Smooth muscle cell of trachea (primary cell): Measurements from ENCODE around the gene CCR7. TPM values are rescaled to one million over a fixed set of nuclear protein-coding genes. Genes with fewer than 3 reads are reported as not detected.

Experiments used
- total RNA-seq: library from RNA; depleted of rRNA; stranded (reverse); fragments of >200 nt; gene quantifications from 2 replicates; pipeline ENCODE4 v1.2.1, GENCODE V29; 2014

The CCR7 gene
- not detected in 2 replicates for total RNA-seq

GRCh38 chr17:40564883-40565768 is at the start of gene CCR7:
CCR7 (minus strand) TSS chr17:40565472; CDS start chr17:40565409, 63 bp downstream.

Other genes starting within 250 kb of the CCR7 start
- gene GJD3, start 200.7 kb downstream of the CCR7 start, total RNA-seq, result 3.8 and 16.2 TPM in 2 replicates
- gene TOP2A, start 147.6 kb downstream of the CCR7 start, total RNA-seq, result 6.5 and 149 TPM in 2 replicates
- 443 and 722 TPM in 2 replicates for gene IGFBP4, start 122.0 kb downstream of the CCR7 start, total RNA-seq
- under 0.01 TPM in 1 of 2 replicates, not detected in the other for gene TNS4, start 63.8 kb downstream of the CCR7 start, total RNA-seq
- gene SMARCE1, start 82.3 kb upstream of the CCR7 start, total RNA-seq, result 82.4 and 89.9 TPM in 2 replicates
- gene KRT222, start 99.7 kb upstream of the CCR7 start, total RNA-seq, result not detected in 2 replicates
- gene KRT24, start 138.3 kb upstream of the CCR7 start, total RNA-seq, result not detected in 2 replicates
- gene KRT25, start 189.9 kb upstream of the CCR7 start, total RNA-seq, result not detected in 2 replicates
- not detected in 2 replicates for gene KRT26, start 206.7 kb upstream of the CCR7 start, total RNA-seq
- not detected in 2 replicates for gene KRT27, start 217.1 kb upstream of the CCR7 start, total RNA-seq
- gene KRT28, start 234.5 kb upstream of the CCR7 start, total RNA-seq, result not detected in 2 replicates